HEK293 (cell line): ENCODE results near the gene ANKRD31.

Experiments used
- ATF2 ChIP-seq: fragments of 450-650 bp; formaldehyde crosslinking; IDR thresholded peaks from 2 replicates; pipeline ENCODE4 v1.5.1; 2016; ENCODE audit warnings: missing biosample characterization, missing genetic modification characterization, low read depth
- OVOL3 ChIP-seq: fragments of 450-650 bp; formaldehyde crosslinking; IDR thresholded peaks from 2 replicates; pipeline ENCODE4 v1.5.1; 2016; ENCODE audit warnings: missing biosample characterization, missing genetic modification characterization
- TCF7L2 ChIP-seq: IDR thresholded peaks from 2 replicates; pipeline ENCODE4 v1.6.1; 2011; ENCODE audit warnings: low read depth, mild to moderate bottlenecking, inconsistent platforms, low read length, moderate library complexity, borderline replicate concordance
- ZBTB7A ChIP-seq: fragments of 450-650 bp; formaldehyde crosslinking; IDR thresholded peaks from 2 replicates; pipeline ENCODE4 v1.5.1; 2016; ENCODE audit warnings: low read depth, missing biosample characterization, missing genetic modification characterization
- ZNF175 ChIP-seq: fragments of 450-650 bp; formaldehyde crosslinking; IDR thresholded peaks from 2 replicates; pipeline ENCODE4 v1.5.1; 2016; ENCODE audit warnings: missing biosample characterization, missing genetic modification characterization
- ZNF18 ChIP-seq: fragments of 450-650 bp; formaldehyde crosslinking; IDR thresholded peaks from 2 replicates; pipeline ENCODE4 v1.5.1; 2016; ENCODE audit warnings: missing biosample characterization, missing genetic modification characterization
- ZNF211 ChIP-seq: fragments of 450-650 bp; formaldehyde crosslinking; IDR thresholded peaks from 2 replicates; pipeline ENCODE4 v1.5.1; 2016; ENCODE audit warnings: low read depth, missing biosample characterization, missing genetic modification characterization
- ZNF239 ChIP-seq: fragments of 450-650 bp; formaldehyde crosslinking; IDR thresholded peaks from 2 replicates; pipeline ENCODE4 v1.5.1; 2016; ENCODE audit warnings: missing biosample characterization, missing genetic modification characterization
- ZNF335 ChIP-seq: fragments of 450-650 bp; formaldehyde crosslinking; conservative IDR thresholded peaks from 2 replicates; pipeline ENCODE4 v1.5.1; 2016; ENCODE audit warnings: missing biosample characterization, missing genetic modification characterization
- ZNF777 ChIP-seq: fragments of 450-650 bp; formaldehyde crosslinking; IDR thresholded peaks from 2 replicates; pipeline ENCODE4 v1.5.1; 2017; ENCODE audit warnings: missing biosample characterization, missing genetic modification characterization, borderline replicate concordance
- ZSCAN18 ChIP-seq: fragments of 450-650 bp; formaldehyde crosslinking; IDR thresholded peaks from 2 replicates; pipeline ENCODE4 v1.5.1; 2016; ENCODE audit warnings: missing biosample characterization, missing genetic modification characterization
- TF ChIP-seq, protein P1 (sequence below): fragments of 450-650 bp; formaldehyde crosslinking; IDR thresholded peaks from 2 replicates; pipeline ENCODE4 v1.5.1; 2016; ENCODE audit warnings: missing biosample characterization, missing genetic modification characterization
- TF ChIP-seq, protein P2 (sequence below): fragments of 450-650 bp; formaldehyde crosslinking; IDR thresholded peaks from 2 replicates; pipeline ENCODE4 v1.5.1; 2016; ENCODE audit warnings: missing biosample characterization, missing genetic modification characterization, low read depth

- TF ChIP-seq ATF2 (tag by site-specific recombination): no peak
- no peak for TF ChIP-seq ZNF18 (tag by site-specific recombination)
- TF ChIP-seq ZNF175: no peak
- no peak for TF ChIP-seq TCF7L2
- TF ChIP-seq ZNF777 (tag by site-specific recombination): no peak
- no peak for TF ChIP-seq ZNF335
- TF ChIP-seq, protein P1, sequence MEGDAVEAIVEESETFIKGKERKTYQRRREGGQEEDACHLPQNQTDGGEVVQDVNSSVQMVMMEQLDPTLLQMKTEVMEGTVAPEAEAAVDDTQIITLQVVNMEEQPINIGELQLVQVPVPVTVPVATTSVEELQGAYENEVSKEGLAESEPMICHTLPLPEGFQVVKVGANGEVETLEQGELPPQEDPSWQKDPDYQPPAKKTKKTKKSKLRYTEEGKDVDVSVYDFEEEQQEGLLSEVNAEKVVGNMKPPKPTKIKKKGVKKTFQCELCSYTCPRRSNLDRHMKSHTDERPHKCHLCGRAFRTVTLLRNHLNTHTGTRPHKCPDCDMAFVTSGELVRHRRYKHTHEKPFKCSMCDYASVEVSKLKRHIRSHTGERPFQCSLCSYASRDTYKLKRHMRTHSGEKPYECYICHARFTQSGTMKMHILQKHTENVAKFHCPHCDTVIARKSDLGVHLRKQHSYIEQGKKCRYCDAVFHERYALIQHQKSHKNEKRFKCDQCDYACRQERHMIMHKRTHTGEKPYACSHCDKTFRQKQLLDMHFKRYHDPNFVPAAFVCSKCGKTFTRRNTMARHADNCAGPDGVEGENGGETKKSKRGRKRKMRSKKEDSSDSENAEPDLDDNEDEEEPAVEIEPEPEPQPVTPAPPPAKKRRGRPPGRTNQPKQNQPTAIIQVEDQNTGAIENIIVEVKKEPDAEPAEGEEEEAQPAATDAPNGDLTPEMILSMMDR (tag by site-specific recombination): no peak
- TF ChIP-seq ZSCAN18: no peak
- TF ChIP-seq, protein P2, sequence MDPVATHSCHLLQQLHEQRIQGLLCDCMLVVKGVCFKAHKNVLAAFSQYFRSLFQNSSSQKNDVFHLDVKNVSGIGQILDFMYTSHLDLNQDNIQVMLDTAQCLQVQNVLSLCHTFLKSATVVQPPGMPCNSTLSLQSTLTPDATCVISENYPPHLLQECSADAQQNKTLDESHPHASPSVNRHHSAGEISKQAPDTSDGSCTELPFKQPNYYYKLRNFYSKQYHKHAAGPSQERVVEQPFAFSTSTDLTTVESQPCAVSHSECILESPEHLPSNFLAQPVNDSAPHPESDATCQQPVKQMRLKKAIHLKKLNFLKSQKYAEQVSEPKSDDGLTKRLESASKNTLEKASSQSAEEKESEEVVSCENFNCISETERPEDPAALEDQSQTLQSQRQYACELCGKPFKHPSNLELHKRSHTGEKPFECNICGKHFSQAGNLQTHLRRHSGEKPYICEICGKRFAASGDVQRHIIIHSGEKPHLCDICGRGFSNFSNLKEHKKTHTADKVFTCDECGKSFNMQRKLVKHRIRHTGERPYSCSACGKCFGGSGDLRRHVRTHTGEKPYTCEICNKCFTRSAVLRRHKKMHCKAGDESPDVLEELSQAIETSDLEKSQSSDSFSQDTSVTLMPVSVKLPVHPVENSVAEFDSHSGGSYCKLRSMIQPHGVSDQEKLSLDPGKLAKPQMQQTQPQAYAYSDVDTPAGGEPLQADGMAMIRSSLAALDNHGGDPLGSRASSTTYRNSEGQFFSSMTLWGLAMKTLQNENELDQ (tag by site-specific recombination): no peak
- TF ChIP-seq ZNF211 (tag by site-specific recombination): no peak
- no peak for TF ChIP-seq ZBTB7A (tag by site-specific recombination)
- no peak for TF ChIP-seq OVOL3 (tag by site-specific recombination)
- no peak for TF ChIP-seq ZNF239
Measured at GRCh38 chr5:75130818-75131349, 105.8 kb downstream of the ANKRD31 start.
